GM12872 (cell line): ENCODE data around the gene ZNF827.

Source experiments
- CTCF ChIP-seq: IDR thresholded peaks from 3 replicates; pipeline ENCODE4 v1.5.1; 2011; ENCODE audit warnings: low read depth, mild to moderate bottlenecking, low read length, moderate library complexity; ENCODE audit not compliant: insufficient read depth

Gene ZNF827

GRCh38 chr4:145861336-145862318 is 77.0 kb downstream of the ZNF827 start:
- no peak for TF ChIP-seq CTCF

GRCh38 chr4:145860897-145861296 is 77.7 kb downstream of the ZNF827 start:
- TF ChIP-seq CTCF, result no peak

- TF ChIP-seq CTCF, result no peak
Measured at GRCh38 chr4:145860446-145860845, 78.2 kb downstream of the ZNF827 start.

- TF ChIP-seq CTCF, result no peak
Measured at GRCh38 chr4:145859926-145860325, 78.7 kb downstream of the ZNF827 start.

- TF ChIP-seq CTCF, result no peak
Measured at GRCh38 chr4:145859426-145859825, 79.2 kb downstream of the ZNF827 start.

GRCh38 chr4:145852256-145852839 is 86.3 kb downstream of the ZNF827 start:
- no peak for TF ChIP-seq CTCF

GRCh38 chr4:145851511-145852201 is 87.0 kb downstream of the ZNF827 start:
- TF ChIP-seq CTCF, result no peak
